Measurements from ENCODE around the gene CHD1.

- TF ChIP-seq GATA3 (IDR thresholded peaks at IDR 0.05; ENCODE audit: low read depth, low read length): no peak
- TF ChIP-seq GATA2 (IDR thresholded peaks at IDR 0.05; ENCODE audit: low read depth, low read length): no peak
Measured at GRCh38 chr5:98898743-98899142, 30.1 kb downstream of the CHD1 start.

All from SH-SY5Y (cell line).